A549 (cell line): ENCODE data around the gene GNAO1. TPM values are rescaled to one million over a fixed set of nuclear protein-coding genes. Genes with fewer than 3 reads are reported as not detected.

Experiments
- ATAC-seq, 2 experiments: fragments of 200-7000 bp in 1 of 2; fragments of >200 bp in 1 of 2; cut with Nextera tagmentation in 1 of 2; cut with Tn5 transposase in 1 of 2; 3 replicates each; pipeline versions ENCODE4 v1.8.0 to v1.9.1; 2018 to 2020; ENCODE audit warnings: mild to moderate bottlenecking in 1 of 2, moderate library complexity in 1 of 2
- CTCF ChIA-PET: fragments of 300-600 bp; sonication (Branson Sonifier 250); formaldehyde crosslinking; extraction: SDS; loops from one replicate; lab custom pipeline; 2021; ENCODE audit warnings: antibody characterized with exemption, inconsistent platforms; lab: Yijun Ruan, JAX
- POLR2A ChIA-PET: fragments of 350-600 bp; formaldehyde crosslinking; extraction: SDS; loops from one replicate; lab custom pipeline; 2021; ENCODE audit warnings: antibody characterized with exemption, inconsistent platforms; lab: Yijun Ruan, JAX
- DNase-seq, 2 experiments: peaks; one replicate each; pipeline versions ENCODE4 v3.0.0 to v3.0.0-alpha.2; 2011 to 2016; ENCODE audit warnings: low read depth in 1 of 2, low spot score in 1 of 2
- FAIRE-seq: peaks from 2 replicates; lab custom pipeline; 2011; peaks lifted over from hg19 to GRCh38; lab: Jason Lieb, UNC
- H3K27ac ChIP-seq, 2 experiments: fragments of >200 bp; sonication (Bioruptor Twin); formaldehyde crosslinking; 3 replicates each; pipeline ENCODE4 v1.5.1; 2016 to 2017
- H3K4me1 ChIP-seq: fragments of >200 bp; sonication (Bioruptor Twin); formaldehyde crosslinking; 3 replicates; pipeline ENCODE4 v1.6.1; 2016
- H3K4me2 ChIP-seq: fragments of >200 bp; sonication (Bioruptor Twin); formaldehyde crosslinking; 3 replicates; pipeline ENCODE4 v1.6.1; 2016
- H3K4me3 ChIP-seq: fragments of >200 bp; sonication (Bioruptor Twin); formaldehyde crosslinking; 3 replicates; pipeline ENCODE4 v1.5.1; 2016
- H3K9me3 ChIP-seq: fragments of >200 bp; sonication (Bioruptor Twin); formaldehyde crosslinking; 3 replicates; pipeline ENCODE4 v1.6.1; 2016
- CBX8 ChIP-seq: fragments of 200-600 bp; sonication (generic); IDR thresholded peaks from 2 replicates; pipeline ENCODE4 v1.6.1; 2016
- CHD2 ChIP-seq: fragments of 150-350 bp; IDR thresholded peaks from 2 replicates; pipeline ENCODE4 v1.6.1; 2014; ENCODE audit warnings: low read length; ENCODE audit not compliant: partially characterized antibody
- CTCF ChIP-seq: fragments of >200 bp; sonication (Bioruptor Twin); formaldehyde crosslinking; IDR thresholded peaks from 3 replicates; pipeline ENCODE4 v1.5.1; 2016
- E2F6 ChIP-seq: IDR thresholded peaks from 2 replicates; pipeline ENCODE4 v1.6.1; 2012; ENCODE audit warnings: low read depth, borderline replicate concordance
- EHMT2 ChIP-seq: fragments of 200-600 bp; sonication (generic); IDR thresholded peaks from 2 replicates; pipeline ENCODE4 v1.6.1; 2016; ENCODE audit warnings: antibody characterized with exemption, low read depth, mild to moderate bottlenecking, moderate library complexity
- ELK1 ChIP-seq: fragments of 150-350 bp; IDR thresholded peaks from 2 replicates; pipeline ENCODE4 v1.6.1; 2014; ENCODE audit warnings: low read depth, mild to moderate bottlenecking, low read length
- EP300 ChIP-seq, 2 experiments: fragments of >200 bp; sonication (Bioruptor Twin); formaldehyde crosslinking; IDR thresholded peaks; 2 replicates in 1 of 2; 3 replicates in 1 of 2; pipeline ENCODE4 v1.6.1; 2016 to 2017
- FOSB ChIP-seq: fragments of 250-450 bp; sonication (Bioruptor Pico); IDR thresholded peaks from 2 replicates; pipeline ENCODE4 v1.5.0; 2020; ENCODE audit warnings: mild to moderate bottlenecking, moderate library complexity
- JUNB ChIP-seq: fragments of >200 bp; sonication (Bioruptor Twin); formaldehyde crosslinking; IDR thresholded peaks from 2 replicates; pipeline ENCODE4 v1.6.1; 2016
- NR3C1 ChIP-seq: fragments of >200 bp; sonication (Bioruptor Twin); formaldehyde crosslinking; IDR thresholded peaks from 3 replicates; pipeline ENCODE4 v1.6.1; 2017
- PBX3 ChIP-seq: IDR thresholded peaks from 2 replicates; pipeline ENCODE4 v1.6.1; 2012
- POLR2AphosphoS2 ChIP-seq: conservative IDR thresholded peaks from 2 replicates; pipeline ENCODE4 v1.6.1; 2012; ENCODE audit warnings: low read length, improper control_type of control experiment, inconsistent platforms
- RARB ChIP-seq: fragments of 250-450 bp; sonication (Bioruptor Pico); IDR thresholded peaks from 2 replicates; pipeline ENCODE4 v1.8.0; 2021; ENCODE audit warnings: mild to moderate bottlenecking, moderate library complexity
- SREBF2 ChIP-seq: fragments of 450-650 bp; IDR thresholded peaks from 2 replicates; pipeline ENCODE4 v1.6.1; 2014; ENCODE audit warnings: mild to moderate bottlenecking, moderate library complexity
- TFCP2L1 ChIP-seq: fragments of 250-450 bp; sonication (Bioruptor Pico); IDR thresholded peaks from 2 replicates; pipeline ENCODE4 v1.5.0; 2021; ENCODE audit warnings: mild to moderate bottlenecking
- TP53 ChIP-seq: fragments of 250-450 bp; sonication (Bioruptor Pico); IDR thresholded peaks from 2 replicates; pipeline ENCODE4 v1.5.0; 2021; ENCODE audit warnings: mild to moderate bottlenecking, moderate library complexity
- WGBS: methylation state at CpG from one replicate; pipeline ENCODE4 v1.1.6; 2017; ENCODE audit errors: missing lambda C conversion rate; 5-methylcytosine and 5-hydroxymethylcytosine counted together
- polyA plus RNA-seq, 4 experiments: library from polyadenylated mRNA; depleted of rRNA in 3 of 4; stranded (reverse); fragments of >200 nt; fragmentation: RNase III in 1 of 4; extraction: RNeasy Plus Mini Kit Qiagen cat#74134 plus additional on column Dnase treatment in 1 of 4; gene quantifications; 2 replicates in 3 of 4; 3 replicates in 1 of 4; pipeline ENCODE4 v1.2.3, GENCODE V29; 2011 to 2017

The GNAO1 gene
- polyA plus RNA-seq, 2 of the 4 experiments (the other 2 are of a cell fraction) = 0.22 to 0.23 TPM

GRCh38 chr16:56357241-56357764 lies 166.0 kb downstream of the GNAO1 start:
- DNase-seq (no peak), FAIRE-seq (no peak), ATAC-seq (peak in 1 of 2 experiments; percentile 26; a peak in 3 of 6 replicates)
- ChIA-PET POLR2A (no interaction called here), CTCF (interaction anchor here (0.9 to 5.7 kb wide), 8 partner anchors 9 to 413 kb away, joined by 3 to 87 read pairs (median 4); no protein-coding TSS in a partner anchor)
- H3K9me3 ChIP-seq = no peaks in the 10 kb centered on the region
- TF ChIP-seq PBX3 = no peak
- TF ChIP-seq EP300 (IDR thresholded peaks at IDR 0.05) = no peak
- no peak for TF ChIP-seq JUNB
- TF ChIP-seq CTCF = no peak
- no peak for TF ChIP-seq RARB (CRISPR knock-in tag)
- TF ChIP-seq CHD2 = no peak
- no peak for TF ChIP-seq ELK1
- no peak for TF ChIP-seq CBX8
- TF ChIP-seq POLR2AphosphoS2 = no peak
- no peak for TF ChIP-seq E2F6
- no peak for TF ChIP-seq SREBF2
- peaks cover 12% of the 10 kb centered on the region for H3K4me1 ChIP-seq
- peak overlapping the region; percentile 38 for H3K4me3 ChIP-seq
- peak overlapping the region; percentile 70 to 81; a peak in 5 of 6 replicates for H3K27ac ChIP-seq
- H3K4me2 ChIP-seq = peak overlapping the region; percentile 89
- WGBS = 75% methylated on average over 13 of the region's 13 CpGs

- Histone ChIP-seq H3K9me3 (no peaks in the 10 kb centered on the region), H3K4me2 (no peak overlapping the region), H3K4me1 (peaks cover 12% of the 10 kb centered on the region), H3K4me3 (no peak overlapping the region), H3K27ac (peak overlapping the region in 1 of 2 experiments; percentile 81; a peak in 2 of 6 replicates)
- no peak for DNase-seq
- no peak for TF ChIP-seq JUNB
- no peak for TF ChIP-seq ELK1
- TF ChIP-seq FOSB = no peak
- no peak for TF ChIP-seq TFCP2L1
- no peak for TF ChIP-seq TP53
- TF ChIP-seq CHD2 = no peak
- TF ChIP-seq NR3C1 = no peak
- no peak for TF ChIP-seq EHMT2
- ChIA-PET POLR2A (no interaction called here), CTCF (interaction anchor here (2.0 to 5.7 kb wide), 2 partner anchors 16 to 26 kb away, joined by 11 to 87 read pairs; no protein-coding TSS in a partner anchor)
- no peak for FAIRE-seq
- 92% methylated on average over 13 of the region's 13 CpGs for WGBS
- peak in 1 of 2 experiments; percentile 26; a peak in 2 of 6 replicates for ATAC-seq
These were observed 166.6 kb downstream of the GNAO1 start for GRCh38 chr16:56357765-56358322.
